Measurements from ENCODE around the gene KRTAP9-4. TPM values are rescaled to one million over a fixed set of nuclear protein-coding genes. Genes with fewer than 3 reads are reported as not detected.
"Not testable (repeated sequence)": the region's sequence is repeated elsewhere in the genome, so short reads cannot be mapped to it uniquely, and the experiment has no call there.

Gene KRTAP9-4
- total RNA-seq, 1 experiment from 2014 or later: not detected

DNA sequence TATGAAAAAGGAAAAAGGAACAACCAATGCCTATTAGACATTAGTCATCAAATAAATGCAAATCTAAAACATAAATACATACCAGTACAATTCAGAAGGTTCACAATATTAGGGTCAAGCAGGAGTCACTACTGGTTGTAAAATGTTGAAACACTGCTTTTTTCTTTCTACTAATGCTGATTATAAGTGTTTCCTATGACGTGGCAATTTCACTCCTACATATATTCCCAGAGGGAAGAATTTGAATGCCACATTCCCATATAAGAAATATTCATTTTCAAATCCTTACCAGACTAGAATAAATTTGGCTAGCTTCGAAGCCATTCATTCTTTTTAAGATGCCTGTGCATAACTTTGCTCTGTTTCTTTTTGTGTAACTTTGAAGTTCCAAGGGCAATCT lies 25.7 kb upstream of the KRTAP9-4 start:
- no peak overlapping the region for H3K4me3 Mint-ChIP-seq (ENCODE audit: unreplicated experiment)
- no TSS peak for BruUV-seq (replicated peaks)
- POLR2A ChIA-PET: no interaction called here
- H3K4me1 Mint-ChIP-seq (ENCODE audit: insufficient read depth, unreplicated experiment): no peaks in the 10 kb centered on the region
- no peak for DNase-seq (ENCODE audit: unreplicated experiment)
- no peak overlapping the region for H3K27ac Mint-ChIP-seq (ENCODE audit: low read depth, unreplicated experiment)
- intact Hi-C loops (cut with micrococcal nuclease): no loop called here
- H3K27me3 Mint-ChIP-seq (ENCODE audit: insufficient read depth, unreplicated experiment): peaks cover 70% of the 10 kb centered on the region
- CTCF ChIA-PET: no interaction called here
- no peaks in the 10 kb centered on the region for H3K36me3 Mint-ChIP-seq (ENCODE audit: insufficient read depth, unreplicated experiment)
- H3K9me3 Mint-ChIP-seq (ENCODE audit: unreplicated experiment): peaks cover 7% of the 10 kb centered on the region
- TF ChIP-seq, protein P1, sequence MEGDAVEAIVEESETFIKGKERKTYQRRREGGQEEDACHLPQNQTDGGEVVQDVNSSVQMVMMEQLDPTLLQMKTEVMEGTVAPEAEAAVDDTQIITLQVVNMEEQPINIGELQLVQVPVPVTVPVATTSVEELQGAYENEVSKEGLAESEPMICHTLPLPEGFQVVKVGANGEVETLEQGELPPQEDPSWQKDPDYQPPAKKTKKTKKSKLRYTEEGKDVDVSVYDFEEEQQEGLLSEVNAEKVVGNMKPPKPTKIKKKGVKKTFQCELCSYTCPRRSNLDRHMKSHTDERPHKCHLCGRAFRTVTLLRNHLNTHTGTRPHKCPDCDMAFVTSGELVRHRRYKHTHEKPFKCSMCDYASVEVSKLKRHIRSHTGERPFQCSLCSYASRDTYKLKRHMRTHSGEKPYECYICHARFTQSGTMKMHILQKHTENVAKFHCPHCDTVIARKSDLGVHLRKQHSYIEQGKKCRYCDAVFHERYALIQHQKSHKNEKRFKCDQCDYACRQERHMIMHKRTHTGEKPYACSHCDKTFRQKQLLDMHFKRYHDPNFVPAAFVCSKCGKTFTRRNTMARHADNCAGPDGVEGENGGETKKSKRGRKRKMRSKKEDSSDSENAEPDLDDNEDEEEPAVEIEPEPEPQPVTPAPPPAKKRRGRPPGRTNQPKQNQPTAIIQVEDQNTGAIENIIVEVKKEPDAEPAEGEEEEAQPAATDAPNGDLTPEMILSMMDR (IDR thresholded peaks at IDR 0.05; ENCODE audit: unreplicated experiment): no peak

DNA sequence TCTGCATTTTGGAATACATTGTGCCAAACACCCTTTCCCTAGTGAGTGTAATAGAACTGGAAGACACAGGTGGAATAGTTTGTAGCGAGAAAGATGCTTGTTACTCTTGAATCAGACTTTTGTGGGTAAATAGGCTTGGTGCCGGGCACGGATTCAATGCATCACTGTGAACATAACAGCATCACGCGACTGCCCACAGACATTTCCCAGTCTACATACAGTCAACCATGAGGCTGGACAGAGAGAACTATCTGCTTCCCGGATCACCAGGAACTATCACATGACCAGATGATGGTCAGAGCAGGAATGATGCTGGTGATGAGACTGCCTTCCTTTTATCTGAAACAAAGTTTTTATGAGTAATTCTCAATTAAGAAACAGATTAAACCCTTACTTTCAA lies 23.4 kb upstream of the KRTAP9-4 start:
- H3K4me3 Mint-ChIP-seq (ENCODE audit: unreplicated experiment): no peak overlapping the region
- DNase-seq (ENCODE audit: unreplicated experiment): no peak
- peaks cover 67% of the 10 kb centered on the region for H3K27me3 Mint-ChIP-seq (ENCODE audit: insufficient read depth, unreplicated experiment)
- intact Hi-C loops (cut with micrococcal nuclease): no loop called here
- no peaks in the 10 kb centered on the region for H3K36me3 Mint-ChIP-seq (ENCODE audit: insufficient read depth, unreplicated experiment)
- BruUV-seq (replicated peaks): no TSS peak
- TF ChIP-seq, protein P1 (IDR thresholded peaks at IDR 0.05; ENCODE audit: unreplicated experiment): no peak
- CTCF ChIA-PET: interaction anchor here (0.6 kb wide), 1 partner anchor 36 kb away, joined by 4 read pairs; no protein-coding TSS in a partner anchor
- no peaks in the 10 kb centered on the region for H3K9me3 Mint-ChIP-seq (ENCODE audit: unreplicated experiment)
- H3K27ac Mint-ChIP-seq (ENCODE audit: low read depth, unreplicated experiment): no peak overlapping the region
- no peaks in the 10 kb centered on the region for H3K4me1 Mint-ChIP-seq (ENCODE audit: insufficient read depth, unreplicated experiment)
- POLR2A ChIA-PET: interaction anchor here (0.8 kb wide), 1 partner anchor 16 kb away, joined by 3 read pairs; no protein-coding TSS in a partner anchor

DNA sequence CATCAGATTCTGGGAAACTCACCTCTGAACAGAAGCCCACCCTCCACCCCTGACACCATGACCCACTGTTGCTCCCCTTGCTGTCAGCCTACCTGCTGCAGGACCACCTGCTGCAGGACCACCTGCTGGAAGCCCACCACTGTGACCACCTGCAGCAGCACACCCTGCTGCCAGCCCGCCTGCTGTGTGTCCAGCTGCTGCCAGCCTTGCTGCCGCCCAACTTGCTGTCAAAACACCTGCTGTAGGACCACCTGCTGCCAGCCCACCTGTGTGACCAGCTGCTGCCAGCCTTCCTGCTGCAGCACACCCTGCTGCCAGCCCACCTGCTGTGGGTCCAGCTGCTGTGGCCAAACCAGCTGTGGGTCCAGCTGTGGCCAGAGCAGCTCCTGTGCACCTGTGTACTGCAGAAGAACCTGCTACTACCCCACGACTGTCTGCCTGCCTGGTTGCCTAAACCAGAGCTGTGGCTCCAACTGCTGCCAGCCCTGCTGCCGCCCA lies 22.8 kb upstream of the KRTAP9-4 start, which contains the start of gene KRTAP9-2:
Gene KRTAP9-2, plus strand, starts transcription at position 51 of the 498 bp plus-strand sequence. Its CDS starts 7 bp downstream, at position 58.
- DNase-seq (ENCODE audit: unreplicated experiment); H3K9me3 Mint-ChIP-seq (ENCODE audit: unreplicated experiment); H3K4me1 Mint-ChIP-seq (ENCODE audit: insufficient read depth, unreplicated experiment); H3K27ac Mint-ChIP-seq (ENCODE audit: low read depth, unreplicated experiment); CTCF ChIA-PET; POLR2A ChIA-PET; BruUV-seq (replicated peaks); H3K4me3 Mint-ChIP-seq (ENCODE audit: unreplicated experiment); H3K36me3 Mint-ChIP-seq (ENCODE audit: insufficient read depth, unreplicated experiment); intact Hi-C loops (cut with micrococcal nuclease): not testable (repeated sequence)
- H3K27me3 Mint-ChIP-seq (ENCODE audit: insufficient read depth, unreplicated experiment): peaks cover 65% of the 10 kb centered on the region

DNA sequence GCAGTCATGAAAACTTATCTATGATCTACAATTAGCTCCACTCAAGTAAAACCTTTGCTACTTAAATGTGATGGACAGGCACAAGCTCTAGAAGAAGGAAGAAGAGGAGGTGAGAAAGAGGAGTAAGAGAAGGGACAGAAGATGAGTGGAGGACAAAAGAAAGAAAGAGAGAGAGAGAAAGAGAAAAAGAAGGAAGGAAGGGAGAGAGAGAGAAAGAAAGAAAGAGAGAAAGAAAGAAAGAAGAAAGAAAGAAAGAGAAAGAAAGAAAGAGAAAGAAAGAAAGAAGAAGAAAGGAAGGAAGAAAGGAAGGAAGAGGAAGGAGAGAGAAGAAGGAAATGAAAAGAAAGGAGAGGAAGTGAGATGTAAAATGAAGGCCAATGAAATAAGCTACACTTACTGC lies 19.4 kb upstream of the KRTAP9-4 start:
- Mint-ChIP-seq H3K36me3 (ENCODE audit: insufficient read depth, unreplicated experiment) (no peaks in the 10 kb centered on the region), H3K27me3 (ENCODE audit: insufficient read depth, unreplicated experiment) (peaks cover 64% of the 10 kb centered on the region), H3K4me1 (ENCODE audit: insufficient read depth, unreplicated experiment) (no peaks in the 10 kb centered on the region), H3K27ac (ENCODE audit: low read depth, unreplicated experiment) (no peak overlapping the region), H3K4me3 (ENCODE audit: unreplicated experiment) (no peak overlapping the region), H3K9me3 (ENCODE audit: unreplicated experiment) (no peaks in the 10 kb centered on the region)
- CTCF ChIA-PET: no interaction called here
- DNase-seq (ENCODE audit: unreplicated experiment): no peak
- POLR2A ChIA-PET: interaction anchor here (0.5 kb wide), 1 partner anchor 596 kb away, joined by 4 read pairs; no protein-coding TSS in a partner anchor
- intact Hi-C loops (cut with micrococcal nuclease): no loop called here
- TF ChIP-seq, protein P1 (IDR thresholded peaks at IDR 0.05; ENCODE audit: unreplicated experiment): no peak
- BruUV-seq (replicated peaks): no TSS peak

DNA sequence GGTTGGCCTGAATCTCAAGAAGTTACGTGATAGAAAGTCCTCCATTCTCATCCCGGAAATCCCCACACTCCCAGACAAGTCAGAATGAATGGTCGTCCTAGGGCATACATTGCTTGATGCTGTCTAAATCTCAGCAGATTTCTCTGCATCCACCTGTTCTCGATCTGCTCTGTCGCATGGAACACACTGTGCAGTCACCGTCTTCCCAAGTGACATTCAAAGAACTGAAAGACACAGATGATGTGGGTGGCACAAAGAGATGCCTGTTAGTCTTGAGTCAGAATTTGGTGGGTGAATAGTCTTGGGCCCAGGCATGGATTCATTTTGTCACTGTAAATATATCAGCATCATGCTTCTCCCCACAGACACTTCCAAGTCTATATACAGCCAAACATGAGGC lies 17.8 kb upstream of the KRTAP9-4 start:
- Mint-ChIP-seq H3K27ac (ENCODE audit: low read depth, unreplicated experiment) (no peak overlapping the region), H3K27me3 (ENCODE audit: insufficient read depth, unreplicated experiment) (peaks cover 77% of the 10 kb centered on the region), H3K4me1 (ENCODE audit: insufficient read depth, unreplicated experiment) (no peaks in the 10 kb centered on the region), H3K9me3 (ENCODE audit: unreplicated experiment) (no peaks in the 10 kb centered on the region), H3K4me3 (ENCODE audit: unreplicated experiment) (no peak overlapping the region), H3K36me3 (ENCODE audit: insufficient read depth, unreplicated experiment) (no peaks in the 10 kb centered on the region)
- CTCF ChIA-PET: no interaction called here
- no peak for DNase-seq (ENCODE audit: unreplicated experiment)
- TF ChIP-seq, protein P1 (IDR thresholded peaks at IDR 0.05; ENCODE audit: unreplicated experiment): no peak
- POLR2A ChIA-PET: no interaction called here
- no TSS peak for BruUV-seq (replicated peaks)
- intact Hi-C loops (cut with micrococcal nuclease): no loop called here

DNA sequence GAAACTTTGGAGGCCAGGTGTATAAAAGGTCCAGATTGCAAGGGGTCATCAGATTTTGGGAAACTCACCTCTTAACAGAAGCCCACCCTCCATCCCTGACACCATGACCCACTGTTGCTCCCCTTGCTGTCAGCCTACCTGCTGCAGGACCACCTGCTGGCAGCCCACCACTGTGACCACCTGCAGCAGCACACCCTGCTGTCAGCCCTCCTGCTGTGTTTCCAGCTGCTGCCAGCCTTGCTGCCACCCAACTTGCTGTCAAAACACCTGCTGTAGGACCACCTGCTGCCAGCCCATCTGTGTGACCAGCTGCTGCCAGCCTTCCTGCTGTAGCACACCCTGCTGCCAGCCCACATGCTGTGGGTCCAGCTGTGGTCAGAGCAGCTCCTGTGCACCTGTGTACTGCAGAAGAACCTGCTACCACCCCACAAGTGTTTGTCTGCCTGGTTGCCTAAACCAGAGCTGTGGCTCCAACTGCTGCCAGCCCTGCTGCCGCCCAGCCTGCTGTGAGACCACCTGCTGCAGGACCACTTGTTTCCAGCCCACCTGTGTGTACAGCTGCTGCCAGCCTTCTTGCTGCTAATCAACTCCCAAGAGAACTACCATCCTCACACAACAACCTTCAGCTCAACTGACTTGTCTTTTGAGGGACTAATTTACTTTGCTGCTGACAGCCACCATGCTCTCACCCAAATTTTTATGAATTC lies 16.9 kb upstream of the KRTAP9-4 start, which contains the start of gene KRTAP9-3:
Gene KRTAP9-3, plus strand, starts transcription at position 51 of the 707 bp plus-strand sequence. Its CDS starts 53 bp downstream, at position 104.
- H3K4me1 Mint-ChIP-seq (ENCODE audit: insufficient read depth, unreplicated experiment); H3K36me3 Mint-ChIP-seq (ENCODE audit: insufficient read depth, unreplicated experiment); H3K27ac Mint-ChIP-seq (ENCODE audit: low read depth, unreplicated experiment); H3K9me3 Mint-ChIP-seq (ENCODE audit: unreplicated experiment); POLR2A ChIA-PET; BruUV-seq (replicated peaks); DNase-seq (ENCODE audit: unreplicated experiment); H3K4me3 Mint-ChIP-seq (ENCODE audit: unreplicated experiment); intact Hi-C loops (cut with micrococcal nuclease): not testable (repeated sequence)
- CTCF ChIA-PET: interaction anchor here (0.6 kb wide), 1 partner anchor 264 kb away, joined by 4 read pairs; no protein-coding TSS in a partner anchor
- peaks cover 83% of the 10 kb centered on the region for H3K27me3 Mint-ChIP-seq (ENCODE audit: insufficient read depth, unreplicated experiment)
